T-cell (primary cell): ENCODE measurements around the gene IFNLR1. TPM values are rescaled to one million over a fixed set of nuclear protein-coding genes. Genes with fewer than 3 reads are reported as not detected.

ENCODE experiments used
- ATAC-seq, 4 experiments: fragments of 200-7000 bp in 3 of 4; fragments of 150-1000 bp in 1 of 4; cut with Tn5 transposase; replicated peaks in 1 of 4; 1 replicate in 3 of 4; 2 replicates in 1 of 4; pipeline ENCODE4 v1.10.0; 2021; ENCODE audit warnings: moderate library complexity in 3 of 4, mild to moderate bottlenecking in 2 of 4, moderate number of reproducible peaks in 1 of 4
- CTCF ChIA-PET, 2 donors: fragments of 300-600 bp; sonication (Branson Sonifier 250); formaldehyde crosslinking; loops; one replicate each; lab custom pipeline; 2022; ENCODE audit warnings: antibody characterized with exemption in 2 of 2; lab: Charles Lee
- POLR2A ChIA-PET, 2 donors: fragments of 300-600 bp; sonication (Branson Sonifier 250); formaldehyde crosslinking; loops; one replicate each; lab custom pipeline; 2022; ENCODE audit warnings: antibody characterized with exemption in 2 of 2; lab: Charles Lee
- DNase-seq, 35 experiments: peaks; one replicate each; pipeline versions ENCODE4 v3.0.0 to v3.0.0-alpha.2; 2013 to 2023
- H3K27ac ChIP-seq: one replicate; pipeline ENCODE4 v1.5.1; 2013; ENCODE audit warnings: low read length
- H3K27me3 ChIP-seq, 2 experiments: replicated peaks in 1 of 2; 1 replicate in 1 of 2; 2 replicates in 1 of 2; pipeline versions ENCODE4 v1.6.1 to v1.7.0; 2013; ENCODE audit warnings: low read length in 1 of 2, mixed read lengths in 1 of 2; ENCODE audit not compliant: control insufficient read depth in 2 of 2, insufficient read depth in 2 of 2; ENCODE audit errors: extremely low read depth in 1 of 2
- H3K36me3 ChIP-seq, 2 donors: 1 replicate in 1 of 2; 2 replicates in 1 of 2; pipeline versions ENCODE4 v1.6.1 to v1.7.0; 2013; ENCODE audit warnings: low read length in 1 of 2; ENCODE audit not compliant: control insufficient read depth in 2 of 2, insufficient read depth in 1 of 2; ENCODE audit errors: extremely low read depth in 1 of 2
- H3K4me1 ChIP-seq, 2 experiments: 1 replicate in 1 of 2; 2 replicates in 1 of 2; pipeline versions ENCODE4 v1.6.1 to v1.7.0; 2013; ENCODE audit warnings: low read length in 2 of 2, mixed read lengths in 1 of 2; ENCODE audit not compliant: insufficient read depth in 2 of 2, control insufficient read depth in 1 of 2; ENCODE audit errors: extremely low read depth in 1 of 2
- H3K4me3 ChIP-seq, 2 donors: 1 replicate in 1 of 2; 2 replicates in 1 of 2; pipeline versions ENCODE4 v1.5.1 to v1.7.0; 2013; ENCODE audit warnings: mild to moderate bottlenecking in 2 of 2, low read length in 1 of 2, moderate library complexity in 1 of 2; ENCODE audit not compliant: control insufficient read depth in 1 of 2; ENCODE audit errors: extremely low read depth in 1 of 2
- H3K9me3 ChIP-seq: 2 replicates; pipeline ENCODE4 v1.7.0; 2013
- H3K27ac Mint-ChIP-seq, 2 donors: one replicate each; pipeline ENCODE4 v1.8.0; 2020 to 2021; ENCODE audit warnings: mild to moderate bottlenecking in 2 of 2, mixed read lengths in 2 of 2
- H3K27me3 Mint-ChIP-seq, 2 donors: one replicate each; pipeline ENCODE4 v1.8.0; 2021 to 2022; ENCODE audit warnings: mixed read lengths in 2 of 2
- H3K36me3 Mint-ChIP-seq: one replicate; pipeline ENCODE4 v1.8.0; 2021; ENCODE audit warnings: mixed read lengths
- H3K4me1 Mint-ChIP-seq, 3 donors: one replicate each; pipeline ENCODE4 v1.8.0; 2020 to 2022; ENCODE audit warnings: mixed read lengths in 3 of 3, mild to moderate bottlenecking in 1 of 3
- H3K4me3 Mint-ChIP-seq, 3 donors: one replicate each; pipeline ENCODE4 v1.8.0; 2020 to 2022; ENCODE audit warnings: mild to moderate bottlenecking in 3 of 3, mixed read lengths in 3 of 3, moderate library complexity in 3 of 3
- H3K9me3 Mint-ChIP-seq, 3 donors: one replicate each; pipeline ENCODE4 v1.8.0; 2020 to 2022; ENCODE audit warnings: mixed read lengths in 3 of 3
- WGBS: methylation state at CpG from one replicate; pipeline ENCODE4 v1.1.5; 2013; ENCODE audit warnings: missing lambda C conversion rate; ENCODE audit not compliant: insufficient coverage; 5-methylcytosine and 5-hydroxymethylcytosine counted together
- total RNA-seq, 35 experiments: library from RNA in 6 of 35; stranded (reverse) in 6 of 35; fragments of 120-200 nt in 1 of 35; gene quantifications; one replicate each; pipeline versions ENCODE4 v1.2.1 to v1.2.4 and lab custom pipeline; 2013 to 2026

Gene IFNLR1
- total RNA-seq, 5 donors from 2014 or later (not counting 1 experiment from before 2014, with no cell fraction given): 2.4 to 7.0 (median 6.0) TPM

GRCh38 chr1:24186031-24186710 is 918 bp downstream of the IFNLR1 start:
- Histone ChIP-seq H3K4me3 (peak overlapping the region in 1 of 2 donors; percentile 77), H3K27me3 (peaks cover 5 to 6% of the 10 kb centered on the region in 2 experiments), H3K4me1 (peaks cover 15 to 49% of the 10 kb centered on the region in 2 experiments), H3K9me3 (no peaks in the 10 kb centered on the region), H3K36me3 (no peaks in the 10 kb centered on the region), H3K27ac (peak overlapping the region; percentile 56)
- Mint-ChIP-seq H3K36me3 (no peaks in the 10 kb centered on the region), H3K9me3 (no peaks in the 10 kb centered on the region), H3K4me3 (peak overlapping the region; percentile 79 to 80 (median 79)), H3K27ac (peak overlapping the region; percentile 64 to 68), H3K4me1 (peaks cover 36 to 47% (median 38%) of the 10 kb centered on the region in 3 donors), H3K27me3 (no peaks in the 10 kb centered on the region)
- WGBS: 88% methylated on average over 6 of the region's 13 CpGs
- no peak for DNase-seq
- CTCF ChIA-PET: interaction anchor here in 1 of 2 donors (0.6 to 2.7 kb wide), 5 partner anchors 12 to 650 kb away, joined by 3 to 12 read pairs (median 4); no protein-coding TSS in a partner anchor
- POLR2A ChIA-PET: no interaction called here
- no peak for ATAC-seq

GRCh38 chr1:24185076-24185475 is 2.0 kb downstream of the IFNLR1 start:
- no peak for ATAC-seq
- H3K27me3 ChIP-seq: peaks cover 5 to 6% of the 10 kb centered on the region in 2 experiments
- no peaks in the 10 kb centered on the region for H3K9me3 Mint-ChIP-seq
- peaks cover 26 to 37% (median 30%) of the 10 kb centered on the region in 3 donors for H3K4me1 Mint-ChIP-seq
- peaks cover 14 to 38% of the 10 kb centered on the region in 2 experiments for H3K4me1 ChIP-seq
- WGBS: 90% methylated on average over 2 of the region's 4 CpGs
- no peaks in the 10 kb centered on the region for H3K27me3 Mint-ChIP-seq
- H3K36me3 ChIP-seq: no peaks in the 10 kb centered on the region
- no peak overlapping the region for H3K27ac ChIP-seq
- no peak overlapping the region for H3K4me3 ChIP-seq
- DNase-seq: no peak
- no peaks in the 10 kb centered on the region for H3K9me3 ChIP-seq
- H3K4me3 Mint-ChIP-seq: no peak overlapping the region
- H3K27ac Mint-ChIP-seq: no peak overlapping the region
- ChIA-PET POLR2A (no interaction called here), CTCF (interaction anchor here in 1 of 2 donors (0.7 to 1.6 kb wide), 4 partner anchors 13 to 651 kb away, joined by 3 to 5 read pairs (median 3); no protein-coding TSS in a partner anchor)
- no peaks in the 10 kb centered on the region for H3K36me3 Mint-ChIP-seq

GRCh38 chr1:24182061-24182460 is 5.0 kb downstream of the IFNLR1 start:
- Histone ChIP-seq H3K27me3 (peaks cover 0 to 2% of the 10 kb centered on the region in 2 experiments), H3K9me3 (no peaks in the 10 kb centered on the region), H3K4me3 (no peak overlapping the region), H3K36me3 (no peaks in the 10 kb centered on the region), H3K4me1 (peaks cover 0 to 17% of the 10 kb centered on the region in 2 experiments), H3K27ac (no peak overlapping the region)
- WGBS: 94% methylated on average over 3 of the region's 6 CpGs
- Mint-ChIP-seq H3K27ac (no peak overlapping the region), H3K27me3 (no peaks in the 10 kb centered on the region), H3K36me3 (peaks cover 2% of the 10 kb centered on the region), H3K9me3 (no peaks in the 10 kb centered on the region), H3K4me3 (no peak overlapping the region), H3K4me1 (peaks cover 7 to 15% (median 12%) of the 10 kb centered on the region in 3 donors)
- CTCF ChIA-PET: interaction anchor here in 1 of 2 donors (0.9 kb wide), 1 partner anchor 405 kb away, joined by 3 read pairs; no protein-coding TSS in a partner anchor
- POLR2A ChIA-PET: interaction anchor here in 1 of 2 donors (0.7 kb wide), 1 partner anchor 986 kb away, joined by 3 read pairs; no protein-coding TSS in a partner anchor
- DNase-seq: no peak
- ATAC-seq: no peak

- H3K4me3 Mint-ChIP-seq: no peak overlapping the region
- H3K27ac Mint-ChIP-seq: no peak overlapping the region
- ATAC-seq (no peak), DNase-seq (no peak)
- peaks cover 2% of the 10 kb centered on the region for H3K36me3 Mint-ChIP-seq
- H3K9me3 ChIP-seq: no peaks in the 10 kb centered on the region
- H3K36me3 ChIP-seq: no peaks in the 10 kb centered on the region
- POLR2A ChIA-PET: no interaction called here
- WGBS: 92% methylated on average over 5 of the region's 5 CpGs
- no peak overlapping the region for H3K4me3 ChIP-seq
- peaks cover 0 to 14% of the 10 kb centered on the region in 2 experiments for H3K4me1 ChIP-seq
- H3K4me1 Mint-ChIP-seq: peaks cover 5 to 14% (median 11%) of the 10 kb centered on the region in 3 donors
- no peaks in the 10 kb centered on the region for H3K27me3 Mint-ChIP-seq
- peaks cover 0 to 2% of the 10 kb centered on the region in 2 experiments for H3K27me3 ChIP-seq
- no peaks in the 10 kb centered on the region for H3K9me3 Mint-ChIP-seq
- CTCF ChIA-PET: no interaction called here
- H3K27ac ChIP-seq: no peak overlapping the region
Observed at GRCh38 chr1:24181619-24182018, 5.5 kb downstream of the IFNLR1 start.

- ATAC-seq (no peak), DNase-seq (no peak)
- Mint-ChIP-seq H3K4me1 (peaks cover 0 to 4% (median 3%) of the 10 kb centered on the region in 3 donors), H3K36me3 (peaks cover 6% of the 10 kb centered on the region), H3K27ac (no peak overlapping the region), H3K4me3 (no peak overlapping the region), H3K27me3 (no peaks in the 10 kb centered on the region), H3K9me3 (no peaks in the 10 kb centered on the region)
- Histone ChIP-seq H3K4me3 (no peak overlapping the region), H3K27ac (no peak overlapping the region), H3K9me3 (no peaks in the 10 kb centered on the region), H3K27me3 (no peaks in the 10 kb centered on the region), H3K4me1 (peaks cover 0 to 6% of the 10 kb centered on the region in 2 experiments), H3K36me3 (no peaks in the 10 kb centered on the region)
- POLR2A ChIA-PET: no interaction called here
- CTCF ChIA-PET: no interaction called here
- WGBS: 89% methylated on average over 5 of the region's 6 CpGs
Observed at GRCh38 chr1:24180676-24181075, 6.4 kb downstream of the IFNLR1 start.

- no peaks in the 10 kb centered on the region for H3K27me3 Mint-ChIP-seq
- H3K9me3 ChIP-seq: no peaks in the 10 kb centered on the region
- H3K36me3 Mint-ChIP-seq: peaks cover 10% of the 10 kb centered on the region
- no peaks in the 10 kb centered on the region for H3K9me3 Mint-ChIP-seq
- CTCF ChIA-PET: no interaction called here
- H3K4me3 Mint-ChIP-seq: no peak overlapping the region
- DNase-seq: no peak
- H3K36me3 ChIP-seq: no peaks in the 10 kb centered on the region
- ATAC-seq: no peak
- no peak overlapping the region for H3K4me3 ChIP-seq
- no peak overlapping the region for H3K27ac Mint-ChIP-seq
- no peak overlapping the region for H3K27ac ChIP-seq
- H3K27me3 ChIP-seq: no peaks in the 10 kb centered on the region
- H3K4me1 ChIP-seq: no peaks in the 10 kb centered on the region
- no peaks in the 10 kb centered on the region for H3K4me1 Mint-ChIP-seq
- POLR2A ChIA-PET: interaction anchor here in 1 of 2 donors (0.5 kb wide), 1 partner anchor 337 kb away, joined by 5 read pairs; no protein-coding TSS in a partner anchor
- WGBS: 87% methylated on average over 2 of the region's 10 CpGs
Observed at GRCh38 chr1:24179251-24179840, 7.7 kb downstream of the IFNLR1 start.
